OCI-LY1 (cell line): ENCODE measurements around the gene CCDC71L.

Source experiments
- H2AFZ ChIP-seq: fragments of 200-600 bp; sonication (generic), shearing (Covaris generic); 2 replicates; pipeline ENCODE4 v1.6.0; 2014; ENCODE audit warnings: antibody characterized with exemption, mild to moderate bottlenecking, low read length
- H3F3A ChIP-seq: fragments of 200-600 bp; sonication (generic), shearing (Covaris generic); 2 replicates; pipeline ENCODE4 v1.6.0; 2014; ENCODE audit warnings: mild to moderate bottlenecking, antibody characterized with exemption, low read length, moderate library complexity; ENCODE audit not compliant: insufficient read depth
- H3K27ac ChIP-seq: fragments of 200-600 bp; sonication (generic); 2 replicates; pipeline ENCODE4 v1.5.1; 2014; ENCODE audit warnings: low read length, mixed run types, mild to moderate bottlenecking, low read depth; ENCODE audit not compliant: poor library complexity, severe bottlenecking
- H3K27me3 ChIP-seq: fragments of 200-600 bp; sonication (generic); 2 replicates; pipeline ENCODE4 v1.6.0; 2014; ENCODE audit warnings: antibody characterized with exemption, mild to moderate bottlenecking, low read length, moderate library complexity; ENCODE audit not compliant: insufficient read depth
- H3K36me3 ChIP-seq: fragments of 200-600 bp; sonication (generic); 2 replicates; pipeline ENCODE4 v1.6.1; 2014; ENCODE audit warnings: mild to moderate bottlenecking, antibody characterized with exemption, low read length, moderate library complexity, mixed read lengths; ENCODE audit not compliant: insufficient read depth
- H3K4me1 ChIP-seq: fragments of 200-600 bp; sonication (generic); 2 replicates; pipeline ENCODE4 v1.5.1; 2014; ENCODE audit warnings: mild to moderate bottlenecking, low read length, moderate library complexity; ENCODE audit not compliant: insufficient read depth, severe bottlenecking
- H3K4me2 ChIP-seq: fragments of 200-600 bp; sonication (generic), shearing (Covaris generic); 2 replicates; pipeline ENCODE4 v1.6.1; 2014; ENCODE audit warnings: low read length
- H3K4me3 ChIP-seq: fragments of 200-600 bp; sonication (generic); 2 replicates; pipeline ENCODE4 v1.5.1; 2014; ENCODE audit warnings: low read length, low read depth, mild to moderate bottlenecking, mixed read lengths; ENCODE audit not compliant: poor library complexity, severe bottlenecking
- H3K79me2 ChIP-seq: fragments of 200-600 bp; shearing (Covaris generic); 2 replicates; pipeline ENCODE4 v1.6.1; 2016; ENCODE audit warnings: mixed run types, low read length, mixed read lengths; ENCODE audit not compliant: insufficient read depth
- H3K9ac ChIP-seq: fragments of 200-600 bp; sonication (generic), shearing (Covaris generic); 2 replicates; pipeline ENCODE4 v1.6.1; 2014; ENCODE audit warnings: mild to moderate bottlenecking, low read length, mixed read lengths
- H3K9me2 ChIP-seq: fragments of 200-600 bp; sonication (generic), shearing (Covaris generic); 2 replicates; pipeline ENCODE4 v1.6.1; 2014; ENCODE audit warnings: low read depth, mild to moderate bottlenecking, low read length, mixed read lengths
- H3K9me3 ChIP-seq: fragments of 200-600 bp; shearing (Covaris generic); 2 replicates; pipeline ENCODE4 v1.6.1; 2014; ENCODE audit warnings: low read length, mixed read lengths
- H4K20me1 ChIP-seq: fragments of 200-600 bp; sonication (generic), shearing (Covaris generic); 2 replicates; pipeline ENCODE4 v1.6.0; 2016; ENCODE audit warnings: mild to moderate bottlenecking, low read length; ENCODE audit not compliant: insufficient read depth
- CTCF ChIP-seq: fragments of 200-600 bp; sonication (generic), shearing (Covaris generic); IDR thresholded peaks from 2 replicates; pipeline ENCODE4 v1.5.1; 2017; ENCODE audit warnings: mild to moderate bottlenecking, antibody characterized with exemption, low read length, moderate library complexity, mixed read lengths
- EZH2 ChIP-seq: fragments of 200-600 bp; sonication (generic), shearing (Covaris generic); IDR thresholded peaks from 2 replicates; pipeline ENCODE4 v1.8.0; 2017; ENCODE audit warnings: borderline replicate concordance, mixed run types, mild to moderate bottlenecking, antibody characterized with exemption, low read length, moderate library complexity, mixed read lengths

The CCDC71L gene

GRCh38 chr7:106609416-106609815 lies 51.5 kb downstream of the CCDC71L start:
- Histone ChIP-seq H4K20me1 (no peaks in the 10 kb centered on the region), H2AFZ (no peak overlapping the region), H3F3A (no peaks in the 10 kb centered on the region), H3K4me1 (no peaks in the 10 kb centered on the region), H3K9me2 (no peaks in the 10 kb centered on the region), H3K36me3 (no peaks in the 10 kb centered on the region), H3K79me2 (no peaks in the 10 kb centered on the region), H3K4me3 (no peak overlapping the region), H3K4me2 (no peak overlapping the region), H3K27ac (no peak overlapping the region), H3K27me3 (no peaks in the 10 kb centered on the region; the same call in 1 of the 2 replicates), H3K9ac (no peak overlapping the region), H3K9me3 (no peaks in the 10 kb centered on the region)
- TF ChIP-seq CTCF (no peak), EZH2 (no peak)

- no peak overlapping the region for H3K9ac ChIP-seq
- no peaks in the 10 kb centered on the region for H3K36me3 ChIP-seq
- H2AFZ ChIP-seq, result no peak overlapping the region
- H3K79me2 ChIP-seq, result no peaks in the 10 kb centered on the region
- no peaks in the 10 kb centered on the region for H3K4me1 ChIP-seq
- H3K27ac ChIP-seq, result no peak overlapping the region
- H3K27me3 ChIP-seq, result no peaks in the 10 kb centered on the region; the same call in 1 of the 2 replicates
- no peaks in the 10 kb centered on the region for H3F3A ChIP-seq
- H3K9me2 ChIP-seq, result no peaks in the 10 kb centered on the region
- H4K20me1 ChIP-seq, result no peaks in the 10 kb centered on the region
- H3K4me2 ChIP-seq, result no peak overlapping the region
- no peak overlapping the region for H3K4me3 ChIP-seq
- TF ChIP-seq EZH2 (no peak), CTCF (no peak)
- H3K9me3 ChIP-seq, result no peaks in the 10 kb centered on the region
Measured at GRCh38 chr7:106608661-106609060, 52.3 kb downstream of the CCDC71L start.
